Hair follicular keratinocyte (primary cell): ENCODE results near the gene BCAP31. TPM values are rescaled to one million over a fixed set of nuclear protein-coding genes. Genes with fewer than 3 reads are reported as not detected.

Experiments used
- total RNA-seq: library from RNA; depleted of rRNA; stranded (reverse); fragments of >200 nt; gene quantifications from 2 replicates; pipeline ENCODE4 v1.2.3, GENCODE V29; 2015

BCAP31 gene
- 181 and 206 TPM in 2 replicates for total RNA-seq

GRCh38 chrX:153724252-153725038, at the start of gene BCAP31, which contains the start of gene ABCD1:
BCAP31 (minus strand) TSS chrX:153724387; CDS start chrX:153723244, 1,143 bp downstream.
ABCD1 (plus strand) TSS chrX:153724856; CDS start chrX:153725267, 411 bp downstream.

GRCh38 chrX:153763989-153764755, 40.0 kb upstream of the BCAP31 start, which contains the start of gene PLXNB3:
PLXNB3 (plus strand) TSS chrX:153764249; CDS start chrX:153765536, 1,287 bp downstream.

GRCh38 chrX:153687121-153688039, 36.8 kb downstream of the BCAP31 start, which contains the start of gene SLC6A8:
SLC6A8 (plus strand) TSS chrX:153687926; CDS start chrX:153688575, 649 bp downstream.

GRCh38 chrX:153673428-153674218, 50.6 kb downstream of the BCAP31 start, which contains the start of gene PNCK:
PNCK (minus strand) TSS chrX:153673813; CDS start chrX:153673076, 737 bp downstream.

Other genes starting within 250 kb of the BCAP31 start
- 0.30 and 1.0 TPM in 2 replicates for gene BGN, start 229.4 kb downstream of the BCAP31 start, total RNA-seq
- not detected in 2 replicates for gene ATP2B3, start 206.7 kb downstream of the BCAP31 start, total RNA-seq
- gene CCNQ, start 125.2 kb downstream of the BCAP31 start, total RNA-seq: 46.9 and 64.9 TPM in 2 replicates
- gene DUSP9, start 77.2 kb downstream of the BCAP31 start, total RNA-seq: 2.5 and 2.9 TPM in 2 replicates
- gene PNCK, start 50.6 kb downstream of the BCAP31 start, total RNA-seq: not detected in 2 replicates
- gene SLC6A8, start 36.5 kb downstream of the BCAP31 start, total RNA-seq: 20.2 and 20.9 TPM in 2 replicates
- 1.2 and 3.0 TPM in 2 replicates for gene ABCD1, start 469 bp upstream of the BCAP31 start, total RNA-seq
- 5.2 and 5.4 TPM in 2 replicates for gene PLXNB3, start 39.9 kb upstream of the BCAP31 start, total RNA-seq
- gene SRPK3, start 56.7 kb upstream of the BCAP31 start, total RNA-seq: 0.11 TPM in 1 of 2 replicates, not detected in the other
- gene IDH3G, start 70.0 kb upstream of the BCAP31 start, total RNA-seq: 71.1 and 76.5 TPM in 2 replicates
- 192 and 305 TPM in 2 replicates for gene SSR4, start 70.3 kb upstream of the BCAP31 start, total RNA-seq
- 0.04 TPM in 1 of 2 replicates, not detected in the other for gene PDZD4, start 106.2 kb upstream of the BCAP31 start, total RNA-seq
- gene L1CAM, start 161.8 kb upstream of the BCAP31 start, total RNA-seq: 3.0 and 9.4 TPM in 2 replicates
- not detected in 2 replicates for gene AVPR2, start 180.3 kb upstream of the BCAP31 start, total RNA-seq
- gene ARHGAP4, start 201.9 kb upstream of the BCAP31 start, total RNA-seq: 0.84 and 2.0 TPM in 2 replicates
- 138 and 185 TPM in 2 replicates for gene NAA10, start 210.7 kb upstream of the BCAP31 start, total RNA-seq
- not detected in 2 replicates for gene RENBP, start 220.3 kb upstream of the BCAP31 start, total RNA-seq
- 31.3 and 38.8 TPM in 2 replicates for gene HCFC1, start 247.4 kb upstream of the BCAP31 start, total RNA-seq
- 10.3 and 12.0 TPM in 2 replicates for gene TMEM187, start 248.4 kb upstream of the BCAP31 start, total RNA-seq